GM10266 (cell line): Measurements from ENCODE around the gene CHIT1.

Experiments used
- DNase-seq: peaks from one replicate; pipeline ENCODE4 v3.0.0; 2012; ENCODE audit errors: extremely low spot score
- CTCF ChIP-seq: IDR thresholded peaks from 2 replicates; pipeline ENCODE4 v1.5.1; 2012; ENCODE audit warnings: mild to moderate bottlenecking, low read depth; ENCODE audit not compliant: control insufficient read depth, insufficient read depth; ENCODE audit errors: missing control alignments

CHIT1 gene

GRCh38 chr1:203197625-203198024 lies 31.8 kb downstream of the CHIT1 start:
- DNase-seq, result no peak
- no peak for TF ChIP-seq CTCF

DNA sequence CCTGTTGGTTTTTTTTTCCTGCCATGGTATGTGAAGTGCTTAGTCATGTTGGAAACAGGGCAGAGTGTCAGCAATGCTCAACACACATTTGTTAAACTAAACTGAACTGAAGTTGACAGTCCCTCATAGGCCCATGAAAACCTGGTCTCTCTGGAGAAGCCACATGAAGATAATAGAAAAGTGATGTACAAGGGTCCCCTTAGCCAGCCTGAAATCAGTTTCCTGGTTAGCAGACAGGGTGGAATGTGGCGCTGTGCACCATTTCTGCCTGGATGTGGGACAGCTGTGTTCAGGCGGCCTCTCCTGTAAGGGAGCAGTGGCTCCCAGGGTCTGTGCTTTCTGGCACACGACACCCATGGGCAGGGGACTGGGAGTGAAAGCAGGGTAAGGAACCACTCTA lies 33.1 kb downstream of the CHIT1 start:
- no peak for TF ChIP-seq CTCF
- no peak for DNase-seq

- no peak for TF ChIP-seq CTCF
- DNase-seq, result no peak
Observed at GRCh38 chr1:203190949-203191348, 38.5 kb downstream of the CHIT1 start.

GRCh38 chr1:203189951-203190352 lies 39.5 kb downstream of the CHIT1 start:
- no peak for TF ChIP-seq CTCF
- DNase-seq, result no peak

GRCh38 chr1:203188686-203189232 lies 40.7 kb downstream of the CHIT1 start:
- no peak for TF ChIP-seq CTCF
- no peak for DNase-seq

GRCh38 chr1:203187689-203188264 lies 41.7 kb downstream of the CHIT1 start:
- no peak for TF ChIP-seq CTCF
- DNase-seq, result no peak

- DNase-seq, result no peak
- no peak for TF ChIP-seq CTCF
Observed at GRCh38 chr1:203187304-203187685, 42.2 kb downstream of the CHIT1 start.
